Measurements from ENCODE around the gene CAB39.

Gene CAB39

GRCh38 chr2:230797515-230798495, 85.2 kb downstream of the CAB39 start:
- in situ Hi-C loops (cut with MboI; ENCODE audit: low pct_unique_long_range_greater_than_20kb, low sequenced_read_pairs, unreplicated experiment): no loop called here
- TF ChIP-seq CTCF (IDR thresholded peaks at IDR 0.05; ENCODE audit: extremely low read depth, insufficient read depth, missing control alignments): no peak
- peak; percentile 30 for DNase-seq (ENCODE audit: low spot score)

GRCh38 chr2:230798769-230799399, 86.2 kb downstream of the CAB39 start:
- in situ Hi-C loops (cut with MboI; ENCODE audit: low pct_unique_long_range_greater_than_20kb, low sequenced_read_pairs, unreplicated experiment): no loop called here

GRCh38 chr2:230805353-230806017, 92.8 kb downstream of the CAB39 start:
- TF ChIP-seq CTCF (IDR thresholded peaks at IDR 0.05; ENCODE audit: extremely low read depth, insufficient read depth, missing control alignments): no peak
- in situ Hi-C loops (cut with MboI; ENCODE audit: low pct_unique_long_range_greater_than_20kb, low sequenced_read_pairs, unreplicated experiment): loop anchor here (25.0 kb wide), 1 partner anchor 793 kb away; no protein-coding TSS in a partner anchor
- DNase-seq (ENCODE audit: low spot score): no peak

More at GRCh38 chr2:230798769-230799399, 86.2 kb downstream of the CAB39 start:
- peak; percentile 49 for TF ChIP-seq CTCF (IDR thresholded peaks at IDR 0.05; ENCODE audit: extremely low read depth, insufficient read depth, missing control alignments)
- peak; percentile 39 for DNase-seq (ENCODE audit: low spot score)

- no peak for DNase-seq (ENCODE audit: low spot score)
- in situ Hi-C loops (cut with MboI; ENCODE audit: low pct_unique_long_range_greater_than_20kb, low sequenced_read_pairs, unreplicated experiment): loop anchor here (25.0 kb wide), 1 partner anchor 795 kb away; no protein-coding TSS in a partner anchor
- no peak for TF ChIP-seq CTCF (IDR thresholded peaks at IDR 0.05; ENCODE audit: extremely low read depth, insufficient read depth, missing control alignments)
Measured at GRCh38 chr2:230807729-230808128, 95.1 kb downstream of the CAB39 start.

GRCh38 chr2:230809015-230809414, 96.4 kb downstream of the CAB39 start:
- DNase-seq (ENCODE audit: low spot score): no peak
- in situ Hi-C loops (cut with MboI; ENCODE audit: low pct_unique_long_range_greater_than_20kb, low sequenced_read_pairs, unreplicated experiment): loop anchor here (25.0 kb wide), 1 partner anchor 797 kb away; no protein-coding TSS in a partner anchor
- no peak for TF ChIP-seq CTCF (IDR thresholded peaks at IDR 0.05; ENCODE audit: extremely low read depth, insufficient read depth, missing control alignments)

GRCh38 chr2:230809677-230810251, 97.1 kb downstream of the CAB39 start:
- DNase-seq (ENCODE audit: low spot score): no peak
- no peak for TF ChIP-seq CTCF (IDR thresholded peaks at IDR 0.05; ENCODE audit: extremely low read depth, insufficient read depth, missing control alignments)
- in situ Hi-C loops (cut with MboI; ENCODE audit: low pct_unique_long_range_greater_than_20kb, low sequenced_read_pairs, unreplicated experiment): loop anchor here (25.0 kb wide), 1 partner anchor 797 kb away; no protein-coding TSS in a partner anchor
